Mammary epithelial cell (primary cell): ENCODE data around the gene SIL1.

Experiments used
- EZH2 ChIP-seq: IDR thresholded peaks from 2 replicates; pipeline ENCODE4 v1.6.1; 2012; ENCODE audit warnings: low read length, inconsistent platforms, borderline replicate concordance
- TF ChIP-seq, protein P1 (sequence below), 2 donors: IDR thresholded peaks in 1 of 2; conservative IDR thresholded peaks in 1 of 2; 2 replicates each; pipeline ENCODE4 v1.5.1; 2011 to 2012; ENCODE audit warnings: inconsistent platforms in 2 of 2, low read length in 2 of 2, mild to moderate bottlenecking in 2 of 2, control low read depth in 1 of 2, low read depth in 1 of 2; ENCODE audit not compliant: insufficient read depth in 1 of 2; ENCODE audit errors: extremely low read depth in 1 of 2

DNA sequence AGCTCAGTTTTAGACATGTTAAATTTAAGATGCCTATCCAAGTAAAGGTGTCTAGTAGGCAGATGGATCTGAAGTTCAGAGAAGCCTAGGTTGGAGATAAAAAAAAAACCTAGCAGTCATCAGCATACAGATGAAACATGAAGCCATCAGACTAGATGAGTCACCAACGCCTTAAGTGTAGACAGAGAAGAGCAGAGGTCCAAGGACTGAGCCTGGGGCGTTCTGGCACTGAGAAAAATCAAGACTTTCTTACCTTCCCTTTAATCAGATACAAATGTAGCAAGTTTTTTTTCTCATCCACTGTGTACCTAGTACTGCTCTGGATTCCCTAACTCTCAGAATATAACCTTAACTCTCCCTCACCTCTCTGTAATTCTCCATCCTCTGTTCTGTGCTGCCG is 97.3 kb downstream of the SIL1 start:
- TF ChIP-seq EZH2: no peak
- TF ChIP-seq, protein P1, sequence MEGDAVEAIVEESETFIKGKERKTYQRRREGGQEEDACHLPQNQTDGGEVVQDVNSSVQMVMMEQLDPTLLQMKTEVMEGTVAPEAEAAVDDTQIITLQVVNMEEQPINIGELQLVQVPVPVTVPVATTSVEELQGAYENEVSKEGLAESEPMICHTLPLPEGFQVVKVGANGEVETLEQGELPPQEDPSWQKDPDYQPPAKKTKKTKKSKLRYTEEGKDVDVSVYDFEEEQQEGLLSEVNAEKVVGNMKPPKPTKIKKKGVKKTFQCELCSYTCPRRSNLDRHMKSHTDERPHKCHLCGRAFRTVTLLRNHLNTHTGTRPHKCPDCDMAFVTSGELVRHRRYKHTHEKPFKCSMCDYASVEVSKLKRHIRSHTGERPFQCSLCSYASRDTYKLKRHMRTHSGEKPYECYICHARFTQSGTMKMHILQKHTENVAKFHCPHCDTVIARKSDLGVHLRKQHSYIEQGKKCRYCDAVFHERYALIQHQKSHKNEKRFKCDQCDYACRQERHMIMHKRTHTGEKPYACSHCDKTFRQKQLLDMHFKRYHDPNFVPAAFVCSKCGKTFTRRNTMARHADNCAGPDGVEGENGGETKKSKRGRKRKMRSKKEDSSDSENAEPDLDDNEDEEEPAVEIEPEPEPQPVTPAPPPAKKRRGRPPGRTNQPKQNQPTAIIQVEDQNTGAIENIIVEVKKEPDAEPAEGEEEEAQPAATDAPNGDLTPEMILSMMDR (conservative IDR thresholded peaks at IDR 0.05 in 1 of 2, IDR thresholded peaks at IDR 0.05 in 1 of 2; ENCODE audit: extremely low read depth in 1 of 2, insufficient read depth in 1 of 2, low read depth in 1 of 2, low read length in 2 of 2): no peak
